ENCODE data around the gene VPS13D. TPM values are rescaled to one million over a fixed set of nuclear protein-coding genes. Genes with fewer than 3 reads are reported as not detected.
A peak's percentile ranks its signal among the peaks of the same experiment; 100 is the strongest.

VPS13D gene
- total and polyA plus RNA-seq, 10 donors, result 10.1 to 108 (median 86.3) TPM

DNA sequence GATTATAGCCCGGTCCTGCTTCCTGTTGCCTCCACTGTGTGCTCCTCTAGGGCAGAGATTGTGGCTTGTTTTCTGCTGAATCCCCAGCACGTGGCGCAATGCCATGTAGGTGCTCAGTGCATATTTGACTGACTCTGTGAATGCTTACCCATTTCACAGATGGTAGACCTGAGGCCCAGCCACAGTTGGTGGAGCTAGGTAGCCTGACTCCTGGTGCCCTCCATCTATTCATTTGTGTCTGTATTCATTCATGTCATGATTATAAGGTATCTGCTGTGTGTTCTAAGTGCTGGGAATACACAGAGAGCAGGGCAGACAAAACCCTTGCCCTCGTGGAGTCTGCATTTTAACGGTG, 40.5 kb upstream of the VPS13D start:
- TF ChIP-seq POLR2A (IDR thresholded peaks at IDR 0.05) (no peak), CTCF (IDR thresholded peaks at IDR 0.05 in 8 of 11, conservative IDR thresholded peaks at IDR 0.05 in 3 of 11) (no peak), POLR2AphosphoS5 (IDR thresholded peaks at IDR 0.05) (no peak)
- H3K4me3 ChIP-seq, result no peak overlapping the region
- DNase-seq, result no peak
- peaks cover 4 to 95% (median 51%) of the 10 kb centered on the region in 6 donors for H3K36me3 ChIP-seq
- H3K9me3 ChIP-seq, result no peaks in the 10 kb centered on the region
- peak overlapping the region in 5 of 8 donors; percentile 32 to 99 (median 98) for H3K27ac ChIP-seq
- WGBS, 5 donors, result 78 to 85% (median 80%) methylated on average over 5 of the region's 5 CpGs
- intact Hi-C loops (cut with DNase I; ENCODE audit: low total_unique reads), result no loop called here
- H3K27me3 ChIP-seq (replicated peaks in 1 of 7), result no peaks in the 10 kb centered on the region
- peaks cover 28 to 98% (median 70%) of the 10 kb centered on the region in 6 donors for H3K4me1 ChIP-seq

GRCh38 chr1:12191242-12192032, 38.4 kb upstream of the VPS13D start:
- TF ChIP-seq POLR2A (IDR thresholded peaks at IDR 0.05) (no peak), CTCF (IDR thresholded peaks at IDR 0.05 in 8 of 11, conservative IDR thresholded peaks at IDR 0.05 in 3 of 11) (no peak), POLR2AphosphoS5 (IDR thresholded peaks at IDR 0.05) (peak in 2 of 3 donors; percentile 19 to 68)
- peak; percentile 74 for DNase-seq
- WGBS, 5 donors, result 90 to 94% (median 92%) methylated on average over 38 to 58 of the region's 58 CpGs
- peaks cover 7 to 98% (median 59%) of the 10 kb centered on the region in 6 donors for H3K4me1 ChIP-seq
- intact Hi-C loops (cut with DNase I; ENCODE audit: low total_unique reads), result no loop called here
- H3K4me3 ChIP-seq, result no peak overlapping the region
- H3K9me3 ChIP-seq, result no peaks in the 10 kb centered on the region
- H3K27ac ChIP-seq, result peak overlapping the region in 4 of 8 donors; percentile 33 to 99 (median 98)
- peaks cover 4 to 99% (median 68%) of the 10 kb centered on the region in 6 donors for H3K36me3 ChIP-seq
- no peaks in the 10 kb centered on the region for H3K27me3 ChIP-seq (replicated peaks in 1 of 7)

- intact Hi-C loops (cut with DNase I; ENCODE audit: low total_unique reads), result no loop called here
- Histone ChIP-seq H3K27ac (peak overlapping the region in 7 of 8 donors; percentile 5 to 86 (median 61)), H3K36me3 (peaks cover 4 to 100% (median 74%) of the 10 kb centered on the region in 6 donors), H3K9me3 (no peaks in the 10 kb centered on the region), H3K4me3 (no peak overlapping the region), H3K4me1 (peaks cover 0 to 97% (median 51%) of the 10 kb centered on the region in 6 donors), H3K27me3 (replicated peaks in 1 of 7) (no peaks in the 10 kb centered on the region)
- WGBS, 5 donors, result 63 to 83% (median 73%) methylated on average over 14 of the region's 14 CpGs
- peak; percentile 76 for DNase-seq
- no peak for TF ChIP-seq POLR2A (IDR thresholded peaks at IDR 0.05)
- TF ChIP-seq CTCF (IDR thresholded peaks at IDR 0.05 in 8 of 11, conservative IDR thresholded peaks at IDR 0.05 in 3 of 11), result no peak
- peak; percentile 39 to 54 (median 47) for TF ChIP-seq POLR2AphosphoS5 (IDR thresholded peaks at IDR 0.05)
Measured at GRCh38 chr1:12194666-12195216, 35.1 kb upstream of the VPS13D start.

- no peak for DNase-seq
- no peak overlapping the region for H3K4me3 ChIP-seq
- TF ChIP-seq POLR2A (IDR thresholded peaks at IDR 0.05) (no peak), CTCF (IDR thresholded peaks at IDR 0.05 in 8 of 11, conservative IDR thresholded peaks at IDR 0.05 in 3 of 11) (no peak), POLR2AphosphoS5 (IDR thresholded peaks at IDR 0.05) (no peak)
- H3K4me1 ChIP-seq, result peaks cover 0 to 100% (median 52%) of the 10 kb centered on the region in 6 donors
- intact Hi-C loops (cut with DNase I; ENCODE audit: low total_unique reads), result no loop called here
- H3K36me3 ChIP-seq, result peaks cover 4 to 100% (median 75%) of the 10 kb centered on the region in 6 donors
- WGBS, 5 donors, result 72 to 84% (median 81%) methylated on average over 3 of the region's 3 CpGs
- H3K9me3 ChIP-seq, result no peaks in the 10 kb centered on the region
- H3K27me3 ChIP-seq (replicated peaks in 1 of 7), result no peaks in the 10 kb centered on the region
- H3K27ac ChIP-seq, result peak overlapping the region in 6 of 8 donors; percentile 54 to 86 (median 74)
Measured at GRCh38 chr1:12195416-12195815, 34.4 kb upstream of the VPS13D start.
